Bronchial epithelial cell (primary cell): ENCODE data around the gene AP3S2. TPM values are rescaled to one million over a fixed set of nuclear protein-coding genes. Genes with fewer than 3 reads are reported as not detected.

Experiments used
- DNase-seq: peaks from one replicate; pipeline ENCODE4 v3.0.0-alpha.2; 2010; ENCODE audit warnings: low read depth
- FAIRE-seq: peaks from 2 replicates; lab custom pipeline; 2011; peaks lifted over from hg19 to GRCh38; lab: Jason Lieb, UNC
- H3K27me3 ChIP-seq: 2 replicates; pipeline ENCODE4 v1.5.1; 2011; ENCODE audit warnings: low read length; ENCODE audit not compliant: control insufficient read depth, insufficient read depth
- H3K36me3 ChIP-seq: 2 replicates; pipeline ENCODE4 v1.5.1; 2011; ENCODE audit warnings: low read length; ENCODE audit not compliant: control insufficient read depth, insufficient read depth
- H3K4me3 ChIP-seq: 2 replicates; pipeline ENCODE4 v1.5.1; 2011; ENCODE audit warnings: mild to moderate bottlenecking, low read depth, low read length, control low read depth
- total RNA-seq: library from RNA; depleted of rRNA; stranded (reverse); fragments of >200 nt; gene quantifications from 2 replicates; pipeline ENCODE4 v1.2.1, GENCODE V29; 2014
- TF ChIP-seq, protein P1 (sequence below): IDR thresholded peaks from 2 replicates; pipeline ENCODE4 v1.5.1; 2011; ENCODE audit warnings: mild to moderate bottlenecking, moderate library complexity, low read length, control low read depth, inconsistent platforms; ENCODE audit not compliant: insufficient read depth, severe bottlenecking

The AP3S2 gene
- total RNA-seq, 1 donor from 2014 or later = 51.3 TPM

DNA sequence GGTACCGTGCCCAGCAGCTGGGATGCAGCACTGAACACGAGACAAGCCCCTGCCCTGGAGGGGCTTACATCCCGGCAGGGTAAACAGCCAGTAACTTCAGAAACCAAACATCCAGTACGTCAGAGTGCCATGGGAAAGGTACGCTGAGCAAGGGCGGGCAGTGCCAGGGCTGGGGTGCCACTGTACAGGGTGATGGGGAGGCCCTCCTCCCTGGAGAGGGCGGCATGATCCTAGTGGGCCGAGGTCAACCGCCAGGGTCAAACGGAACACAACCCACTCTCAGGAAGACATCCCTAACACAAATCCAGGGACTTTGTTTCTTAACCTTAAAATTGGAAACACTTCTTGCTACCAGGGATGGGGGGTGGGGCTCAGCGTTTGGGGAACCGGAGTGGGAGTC is 63.2 kb downstream of the AP3S2 start:
- no peak for FAIRE-seq
- TF ChIP-seq, protein P1, sequence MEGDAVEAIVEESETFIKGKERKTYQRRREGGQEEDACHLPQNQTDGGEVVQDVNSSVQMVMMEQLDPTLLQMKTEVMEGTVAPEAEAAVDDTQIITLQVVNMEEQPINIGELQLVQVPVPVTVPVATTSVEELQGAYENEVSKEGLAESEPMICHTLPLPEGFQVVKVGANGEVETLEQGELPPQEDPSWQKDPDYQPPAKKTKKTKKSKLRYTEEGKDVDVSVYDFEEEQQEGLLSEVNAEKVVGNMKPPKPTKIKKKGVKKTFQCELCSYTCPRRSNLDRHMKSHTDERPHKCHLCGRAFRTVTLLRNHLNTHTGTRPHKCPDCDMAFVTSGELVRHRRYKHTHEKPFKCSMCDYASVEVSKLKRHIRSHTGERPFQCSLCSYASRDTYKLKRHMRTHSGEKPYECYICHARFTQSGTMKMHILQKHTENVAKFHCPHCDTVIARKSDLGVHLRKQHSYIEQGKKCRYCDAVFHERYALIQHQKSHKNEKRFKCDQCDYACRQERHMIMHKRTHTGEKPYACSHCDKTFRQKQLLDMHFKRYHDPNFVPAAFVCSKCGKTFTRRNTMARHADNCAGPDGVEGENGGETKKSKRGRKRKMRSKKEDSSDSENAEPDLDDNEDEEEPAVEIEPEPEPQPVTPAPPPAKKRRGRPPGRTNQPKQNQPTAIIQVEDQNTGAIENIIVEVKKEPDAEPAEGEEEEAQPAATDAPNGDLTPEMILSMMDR = no peak

DNA sequence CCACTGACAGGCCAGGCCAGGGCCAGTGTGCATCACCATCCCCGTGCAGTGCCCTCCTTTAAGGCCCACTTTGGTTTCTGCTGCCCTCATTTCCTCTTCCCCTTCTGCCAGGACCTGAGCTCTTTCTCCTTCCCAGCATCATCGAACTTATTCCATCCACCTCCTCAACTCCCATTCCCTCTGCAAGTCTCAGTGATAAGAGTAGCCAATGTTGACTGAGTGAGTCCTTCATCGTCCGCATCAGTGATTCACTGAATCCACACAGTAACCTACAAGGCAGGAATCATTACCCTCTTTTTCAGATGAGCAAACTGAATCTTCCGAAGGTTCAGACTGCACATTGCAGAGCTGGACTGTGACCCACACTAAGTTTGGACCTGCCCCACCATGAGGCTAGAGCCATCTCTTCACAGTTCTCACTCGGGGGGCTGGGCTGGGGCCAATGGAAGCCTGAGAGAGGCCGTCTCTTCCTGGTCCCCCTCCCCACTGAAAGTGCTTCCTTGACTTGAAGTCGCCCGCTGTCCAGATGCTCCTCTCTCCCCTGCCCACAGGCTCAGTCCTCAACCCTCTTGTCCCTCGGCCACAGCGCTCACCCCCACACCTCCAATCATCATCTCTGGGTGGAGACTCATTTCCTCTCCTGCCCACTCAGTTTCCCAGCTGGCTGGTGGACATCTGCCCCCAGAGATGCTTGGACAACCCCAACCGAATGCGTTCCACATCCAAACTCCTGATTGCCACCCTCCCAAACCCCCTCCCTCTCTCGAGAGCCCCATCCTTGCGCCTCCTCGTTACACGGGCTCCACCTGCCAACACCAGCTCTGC is 64.0 kb downstream of the AP3S2 start:
- Histone ChIP-seq H3K27me3 (no peaks in the 10 kb centered on the region), H3K4me3 (no peak overlapping the region), H3K36me3 (peaks cover 7% of the 10 kb centered on the region)
- TF ChIP-seq, protein P1 = no peak
- DNase-seq = no peak
- no peak for FAIRE-seq

More for the DNA sequence above, 63.2 kb downstream of the AP3S2 start:
- peaks cover 7% of the 10 kb centered on the region for H3K36me3 ChIP-seq
- H3K27me3 ChIP-seq = no peaks in the 10 kb centered on the region
- DNase-seq = no peak
- H3K4me3 ChIP-seq = no peak overlapping the region

DNA sequence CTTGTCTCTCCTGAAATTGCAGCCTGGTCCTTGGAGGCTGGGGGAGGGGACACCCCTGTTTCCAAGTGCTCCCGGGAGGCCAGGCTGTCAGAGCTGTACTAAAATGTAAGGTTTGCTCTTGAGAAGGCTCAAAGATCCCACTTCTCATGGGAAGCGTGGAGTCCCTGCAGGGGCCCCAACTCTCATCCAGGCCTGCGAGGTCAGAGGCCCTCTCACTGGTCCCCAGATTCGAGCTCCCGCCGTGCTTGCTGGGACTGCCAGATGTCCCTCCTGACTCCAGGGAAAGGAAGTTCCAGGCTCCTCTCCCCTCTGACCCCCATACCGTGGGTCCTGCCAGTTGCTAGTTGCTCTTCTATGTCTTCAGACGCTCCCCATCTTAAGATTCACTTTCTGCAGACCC is 64.6 kb downstream of the AP3S2 start:
- FAIRE-seq (no peak), DNase-seq (no peak)
- no peaks in the 10 kb centered on the region for H3K27me3 ChIP-seq
- H3K4me3 ChIP-seq = no peak overlapping the region
- peaks cover 5% of the 10 kb centered on the region for H3K36me3 ChIP-seq
- TF ChIP-seq, protein P1 = no peak

DNA sequence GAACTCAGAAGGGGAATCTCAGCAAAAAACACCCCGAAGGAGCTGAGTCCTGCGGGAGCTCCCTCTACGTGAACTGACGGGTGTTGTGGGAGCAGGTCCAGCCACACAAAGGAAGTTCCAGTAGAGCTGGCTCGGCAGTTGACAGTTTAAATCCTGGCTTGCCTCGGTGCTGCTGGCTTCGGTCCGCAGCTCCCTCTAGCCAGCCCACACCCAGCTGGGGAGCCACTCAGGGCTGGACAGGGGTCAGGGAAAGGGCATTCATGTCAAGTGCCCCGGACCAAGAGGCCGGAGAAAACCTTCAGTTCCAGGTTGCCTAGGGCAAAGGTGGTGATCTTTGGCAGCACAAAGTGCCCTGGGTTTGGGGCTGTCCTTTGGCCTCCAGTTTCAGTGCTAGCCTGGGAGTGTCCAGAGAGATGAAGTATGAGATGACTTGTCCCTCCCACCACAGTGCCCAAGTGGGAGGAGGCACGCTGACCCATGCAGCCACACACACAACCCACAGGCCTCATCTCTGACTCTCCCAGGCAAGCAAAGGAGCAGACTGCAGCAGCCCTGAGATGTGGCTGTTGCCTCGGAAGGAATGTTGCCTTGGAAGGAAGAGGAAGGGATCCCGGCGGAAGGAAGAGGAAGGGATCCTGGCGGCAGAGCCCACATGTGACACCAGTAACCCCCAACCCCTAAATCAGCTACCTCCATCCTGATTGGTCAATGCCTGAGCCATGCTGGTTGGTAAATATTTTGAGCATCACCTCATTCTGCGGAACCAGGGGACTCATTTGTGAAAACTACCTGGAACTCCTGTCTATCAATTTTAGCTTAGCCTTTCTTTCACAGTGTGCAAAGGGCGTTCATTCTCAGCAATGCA is 65.3 kb downstream of the AP3S2 start:
- DNase-seq (no peak), FAIRE-seq (no peak)
- H3K27me3 ChIP-seq = no peaks in the 10 kb centered on the region

DNA sequence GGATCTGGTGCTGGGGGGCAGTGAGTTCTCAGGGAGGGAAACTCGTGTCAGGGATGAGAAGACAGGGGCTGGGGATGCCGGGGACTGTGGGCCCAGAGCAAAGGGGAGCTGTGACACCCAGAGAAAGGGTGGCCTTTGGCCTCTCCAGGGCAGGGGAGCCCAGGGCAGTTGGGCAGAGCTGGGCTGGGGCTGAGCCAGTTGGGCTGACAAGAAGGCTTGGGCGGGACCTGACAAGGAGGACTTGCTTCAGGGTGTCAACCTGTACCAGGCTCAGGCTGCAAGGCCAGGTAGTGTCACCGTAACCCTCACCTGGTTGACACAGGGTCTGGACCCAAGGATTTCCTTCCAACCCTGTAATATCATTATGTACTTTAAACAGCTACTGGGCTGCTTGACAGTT is 66.0 kb downstream of the AP3S2 start:
- TF ChIP-seq, protein P1 = no peak
- FAIRE-seq = no peak
- DNase-seq = no peak
- H3K36me3 ChIP-seq = no peaks in the 10 kb centered on the region
- no peak overlapping the region for H3K4me3 ChIP-seq
- H3K27me3 ChIP-seq = no peaks in the 10 kb centered on the region

More for the DNA sequence above, 65.3 kb downstream of the AP3S2 start:
- TF ChIP-seq, protein P1 = no peak
- Histone ChIP-seq H3K4me3 (no peak overlapping the region), H3K36me3 (peaks cover 1% of the 10 kb centered on the region)
